Gastroesophageal sphincter (tissue), 4 donors: ENCODE measurements around the gene WFDC9. TPM values are rescaled to one million over a fixed set of nuclear protein-coding genes. Genes with fewer than 3 reads are reported as not detected.
"Not testable (repeated sequence)": the region's sequence is repeated elsewhere in the genome, so short reads cannot be mapped to it uniquely, and the experiment has no call there.

Source experiments
- ATAC-seq: fragments of 150-250 bp; one replicate; pipeline ENCODE4 v1.9.1; 2016; ENCODE audit warnings: mild to moderate bottlenecking, moderate library complexity
- H3K27ac ChIP-seq, 4 donors: fragments of 200-600 bp; sonication (generic) in 3 of 4; 1 replicate in 3 of 4; 2 replicates in 1 of 4; pipeline ENCODE4 v1.5.1; 2016 to 2019
- H3K27me3 ChIP-seq: fragments of 200-600 bp; sonication (generic); one replicate; pipeline ENCODE4 v1.5.1; 2019
- H3K36me3 ChIP-seq, 2 donors: fragments of 200-600 bp; sonication (generic); one replicate each; pipeline ENCODE4 v1.5.1; 2019; ENCODE audit warnings: control low read depth in 1 of 2
- H3K4me1 ChIP-seq, 3 donors: fragments of 200-600 bp; sonication (generic); 1 replicate in 2 of 3; 2 replicates in 1 of 3; pipeline ENCODE4 v1.5.1; 2016 to 2019; ENCODE audit warnings: control low read depth in 2 of 3
- H3K4me3 ChIP-seq, 2 donors: fragments of 200-600 bp; sonication (generic); one replicate each; pipeline ENCODE4 v1.5.1; 2019; ENCODE audit warnings: mild to moderate bottlenecking in 1 of 2, moderate library complexity in 1 of 2
- H3K9me3 ChIP-seq, 3 donors: fragments of 200-600 bp; sonication (generic); one replicate each; pipeline ENCODE4 v1.5.1; 2017 to 2019; ENCODE audit warnings: control low read depth in 2 of 3
- EP300 ChIP-seq: sonication (generic); formaldehyde crosslinking; IDR thresholded peaks from one replicate; pipeline ENCODE4 v1.6.1; 2017; ENCODE audit warnings: antibody characterized with exemption, mild to moderate bottlenecking
- POLR2A ChIP-seq, 2 donors: fragments of 450-650 bp; IDR thresholded peaks; one replicate each; pipeline ENCODE4 v1.6.1; 2017; ENCODE audit warnings: antibody characterized with exemption in 2 of 2, mild to moderate bottlenecking in 2 of 2, moderate library complexity in 1 of 2
- POLR2AphosphoS5 ChIP-seq: sonication (generic); formaldehyde crosslinking; IDR thresholded peaks from one replicate; pipeline ENCODE4 v1.6.1; 2017; ENCODE audit warnings: antibody characterized with exemption
- WGBS, 2 donors: methylation state at CpG; one replicate each; pipeline ENCODE4 v1.1.5; 2018; ENCODE audit warnings: low coverage in 1 of 2; 5-methylcytosine and 5-hydroxymethylcytosine counted together
- total RNA-seq, 4 donors: library from RNA; depleted of rRNA; stranded (reverse); fragments of >200 nt; gene quantifications; one replicate each; pipeline ENCODE4 v1.1.0, GENCODE V29; 2016
- TF ChIP-seq, protein P1 (sequence below), 4 experiments: fragments of 200-600 bp in 2 of 4; fragments of 450-650 bp in 2 of 4; sonication (generic) in 1 of 4; IDR thresholded peaks; one replicate each; pipeline ENCODE4 v1.5.1; 2017 to 2019; ENCODE audit warnings: antibody characterized with exemption in 4 of 4, mild to moderate bottlenecking in 2 of 4, moderate library complexity in 2 of 4

WFDC9 gene
- total RNA-seq, 4 donors from 2014 or later, result not detected

GRCh38 chr20:45593498-45593897, 37.6 kb downstream of the WFDC9 start:
- H3K27ac ChIP-seq, result no peak overlapping the region
- no peaks in the 10 kb centered on the region for H3K4me1 ChIP-seq
- peaks cover 0 to 13% (median 0%) of the 10 kb centered on the region in 3 donors for H3K9me3 ChIP-seq
- TF ChIP-seq POLR2A (IDR thresholded peaks at IDR 0.05) (no peak), POLR2AphosphoS5 (no peak), EP300 (no peak)
- TF ChIP-seq, protein P1, sequence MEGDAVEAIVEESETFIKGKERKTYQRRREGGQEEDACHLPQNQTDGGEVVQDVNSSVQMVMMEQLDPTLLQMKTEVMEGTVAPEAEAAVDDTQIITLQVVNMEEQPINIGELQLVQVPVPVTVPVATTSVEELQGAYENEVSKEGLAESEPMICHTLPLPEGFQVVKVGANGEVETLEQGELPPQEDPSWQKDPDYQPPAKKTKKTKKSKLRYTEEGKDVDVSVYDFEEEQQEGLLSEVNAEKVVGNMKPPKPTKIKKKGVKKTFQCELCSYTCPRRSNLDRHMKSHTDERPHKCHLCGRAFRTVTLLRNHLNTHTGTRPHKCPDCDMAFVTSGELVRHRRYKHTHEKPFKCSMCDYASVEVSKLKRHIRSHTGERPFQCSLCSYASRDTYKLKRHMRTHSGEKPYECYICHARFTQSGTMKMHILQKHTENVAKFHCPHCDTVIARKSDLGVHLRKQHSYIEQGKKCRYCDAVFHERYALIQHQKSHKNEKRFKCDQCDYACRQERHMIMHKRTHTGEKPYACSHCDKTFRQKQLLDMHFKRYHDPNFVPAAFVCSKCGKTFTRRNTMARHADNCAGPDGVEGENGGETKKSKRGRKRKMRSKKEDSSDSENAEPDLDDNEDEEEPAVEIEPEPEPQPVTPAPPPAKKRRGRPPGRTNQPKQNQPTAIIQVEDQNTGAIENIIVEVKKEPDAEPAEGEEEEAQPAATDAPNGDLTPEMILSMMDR (IDR thresholded peaks at IDR 0.05), result no peak
- WGBS, 2 donors, result 47 to 100% methylated on average over 1 of the region's 1 CpG
- no peaks in the 10 kb centered on the region for H3K36me3 ChIP-seq
- ATAC-seq, result no peak
- peaks cover 38% of the 10 kb centered on the region for H3K27me3 ChIP-seq
- H3K4me3 ChIP-seq, result no peak overlapping the region

DNA sequence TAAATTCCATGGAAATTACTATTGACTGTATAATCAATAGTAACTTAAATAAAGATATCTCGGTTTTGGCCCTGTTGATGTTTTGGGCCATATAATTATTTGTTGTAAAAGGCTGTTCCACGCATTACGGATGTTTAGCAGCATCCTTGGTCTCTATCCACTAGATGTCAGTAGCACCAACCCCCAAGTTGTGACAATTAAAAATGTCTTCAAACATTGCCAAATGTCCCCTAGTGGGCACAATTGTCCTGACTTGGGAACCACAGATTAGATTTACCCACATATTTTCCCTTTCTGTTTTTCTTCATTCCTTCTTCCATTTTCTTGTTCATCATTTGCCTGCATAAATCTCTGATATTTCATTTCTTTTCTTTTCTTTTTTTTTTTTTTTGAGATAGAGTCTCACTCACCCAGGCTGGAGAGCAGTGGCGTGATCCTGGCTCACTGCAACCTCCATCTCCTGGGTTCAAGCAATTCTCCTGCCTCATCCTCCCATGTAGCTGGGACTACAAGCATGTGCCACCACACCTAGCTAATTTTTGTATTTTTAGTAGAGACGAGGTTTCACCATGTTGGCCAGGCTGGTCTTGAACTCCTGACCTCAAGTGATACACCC, 38.4 kb downstream of the WFDC9 start:
- Histone ChIP-seq H3K27me3 (peaks cover 35% of the 10 kb centered on the region), H3K4me3 (no peak overlapping the region), H3K36me3 (no peaks in the 10 kb centered on the region), H3K9me3 (peaks cover 0 to 13% (median 0%) of the 10 kb centered on the region in 3 donors), H3K27ac (no peak overlapping the region), H3K4me1 (no peaks in the 10 kb centered on the region)
- TF ChIP-seq EP300 (no peak), POLR2A (IDR thresholded peaks at IDR 0.05) (no peak), POLR2AphosphoS5 (no peak)
- TF ChIP-seq, protein P1 (IDR thresholded peaks at IDR 0.05), result peak in 2 of 4 experiments; percentile 10 to 23
- WGBS, 2 donors, result 60 to 68% methylated on average over 3 to 5 of the region's 5 CpGs
- no peak for ATAC-seq

DNA sequence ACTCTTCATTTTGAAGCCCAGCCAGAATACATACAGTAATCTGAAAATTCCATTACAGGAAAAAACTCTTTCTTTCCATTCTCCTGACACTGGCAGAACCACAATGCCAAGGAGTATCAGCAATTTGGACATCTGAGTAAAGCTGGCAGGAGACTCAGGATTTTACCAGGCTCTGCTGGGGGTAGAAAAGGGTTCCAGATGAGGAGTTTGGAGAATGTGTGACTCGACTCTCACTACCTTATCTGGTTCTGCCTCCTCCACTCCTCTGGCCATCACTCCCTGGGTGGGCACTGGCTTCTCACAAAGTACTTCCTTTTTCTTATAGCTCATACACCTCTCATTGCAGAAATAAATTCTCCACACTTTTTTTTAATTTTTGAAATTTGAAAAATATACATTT, 41.4 kb downstream of the WFDC9 start:
- peaks cover 0 to 13% (median 0%) of the 10 kb centered on the region in 3 donors for H3K9me3 ChIP-seq
- no peaks in the 10 kb centered on the region for H3K4me1 ChIP-seq
- no peak overlapping the region for H3K27ac ChIP-seq
- H3K4me3 ChIP-seq, result no peak overlapping the region
- TF ChIP-seq EP300, result no peak
- TF ChIP-seq POLR2AphosphoS5, result no peak
- TF ChIP-seq, protein P1 (IDR thresholded peaks at IDR 0.05), result no peak
- TF ChIP-seq POLR2A (IDR thresholded peaks at IDR 0.05), result no peak
- 0% methylated on average over 1 of the region's 1 CpG; no CpG with 5 or more reads in 1 of the 2 donors for WGBS, 2 donors
- ATAC-seq, result no peak
- peaks cover 9% of the 10 kb centered on the region for H3K27me3 ChIP-seq
- no peaks in the 10 kb centered on the region for H3K36me3 ChIP-seq

DNA sequence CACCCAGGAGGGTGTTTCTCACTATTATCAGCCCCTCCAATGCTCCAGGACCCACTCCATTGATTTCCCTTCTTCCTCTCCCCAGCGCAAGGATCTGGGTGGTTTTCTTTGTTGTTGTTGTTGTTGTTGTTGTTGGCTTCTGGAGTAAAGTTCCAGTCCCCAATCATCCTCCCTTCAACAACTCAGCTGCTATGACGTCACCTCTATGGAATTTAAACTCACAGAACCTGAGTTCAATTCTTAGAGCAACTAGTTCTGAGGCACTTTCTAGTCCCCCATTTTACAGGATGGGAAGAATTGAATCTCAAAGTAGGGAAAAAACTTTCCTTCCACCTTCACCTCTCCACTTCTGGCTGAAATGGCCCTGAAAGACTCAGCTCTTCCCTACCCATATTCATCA, 42.3 kb downstream of the WFDC9 start:
- no peak overlapping the region for H3K4me3 ChIP-seq
- TF ChIP-seq POLR2A (IDR thresholded peaks at IDR 0.05) (no peak), EP300 (no peak), POLR2AphosphoS5 (no peak)
- TF ChIP-seq, protein P1 (IDR thresholded peaks at IDR 0.05), result no peak
- 63% methylated on average over 2 of the region's 2 CpGs; no CpG with 5 or more reads in 1 of the 2 donors for WGBS, 2 donors

DNA sequence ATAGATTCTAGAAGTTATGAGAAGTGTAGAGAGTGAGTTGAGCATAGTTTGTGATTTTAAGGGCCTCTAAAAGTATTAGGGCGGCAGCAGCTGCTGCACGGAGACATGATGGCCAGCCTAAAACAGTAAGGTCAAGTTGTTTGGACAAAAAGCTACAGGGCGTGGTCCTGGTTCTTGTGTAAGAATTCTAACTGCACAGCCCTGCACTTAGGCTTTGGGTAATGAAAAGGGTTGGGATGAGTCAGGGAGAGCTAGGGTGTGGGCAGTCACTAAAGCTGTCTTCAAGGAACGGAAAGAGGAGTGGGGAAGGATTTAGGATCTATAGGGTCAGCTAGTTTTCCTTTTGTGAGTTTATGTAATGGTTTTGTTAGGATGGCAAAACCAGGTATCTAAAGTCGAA, 45.1 kb downstream of the WFDC9 start:
- ATAC-seq, H3K27ac ChIP-seq, H3K4me3 ChIP-seq, H3K9me3 ChIP-seq, H3K36me3 ChIP-seq, H3K4me1 ChIP-seq: not testable (repeated sequence)
- H3K27me3 ChIP-seq, result peaks cover 11% of the 10 kb centered on the region
- 67 to 69% methylated on average over 5 of the region's 5 CpGs for WGBS, 2 donors

More for the DNA sequence above, 42.3 kb downstream of the WFDC9 start:
- Histone ChIP-seq H3K27ac (no peak overlapping the region), H3K9me3 (peaks cover 0 to 10% (median 0%) of the 10 kb centered on the region in 3 donors), H3K4me1 (no peaks in the 10 kb centered on the region), H3K27me3 (peaks cover 12% of the 10 kb centered on the region), H3K36me3 (no peaks in the 10 kb centered on the region)
- no peak for ATAC-seq

DNA sequence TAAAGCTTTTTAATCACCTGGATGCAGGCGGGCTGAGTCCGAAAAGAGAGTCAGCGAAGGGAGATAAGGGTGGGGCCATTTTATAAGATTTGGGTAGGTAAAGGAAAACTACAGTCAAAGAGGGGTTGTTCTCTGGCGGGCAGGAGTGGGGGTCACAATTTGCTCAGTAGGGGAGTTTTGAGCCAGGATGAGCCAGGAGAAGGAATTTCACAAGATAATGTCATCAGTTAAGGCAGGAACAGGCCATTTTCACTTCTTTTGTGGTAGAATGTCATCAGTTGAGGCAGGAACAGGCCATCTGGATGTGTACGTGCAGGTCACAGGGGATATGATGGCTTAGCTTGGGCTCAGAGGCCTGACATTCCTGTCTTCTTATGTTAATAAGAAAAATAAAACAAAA, 46.8 kb downstream of the WFDC9 start:
- H3K36me3 ChIP-seq, H3K27ac ChIP-seq, H3K4me1 ChIP-seq, H3K4me3 ChIP-seq, ATAC-seq, H3K9me3 ChIP-seq: not testable (repeated sequence)
- 60 to 75% methylated on average over 3 to 5 of the region's 5 CpGs for WGBS, 2 donors
- peaks cover 14% of the 10 kb centered on the region for H3K27me3 ChIP-seq
